Liver (tissue), 9 donors: ENCODE data around the gene MARK3. TPM values are rescaled to one million over a fixed set of nuclear protein-coding genes. Genes with fewer than 3 reads are reported as not detected.

Source experiments
- DNase-seq: peaks from one replicate; pipeline ENCODE4 v3.0.0-alpha.2; 2017; ENCODE audit warnings: low spot score
- H3K27ac ChIP-seq, 2 donors: one replicate each; pipeline ENCODE4 v1.7.0; 2013; ENCODE audit warnings: inconsistent platforms in 2 of 2, low read length in 2 of 2, control low read depth in 1 of 2, low read depth in 1 of 2, mild to moderate bottlenecking in 1 of 2
- H3K27me3 ChIP-seq, 4 donors: one replicate each; pipeline versions ENCODE4 v1.6.1 to v1.7.0; 2013; ENCODE audit warnings: low read length in 3 of 4, inconsistent platforms in 1 of 4, mild to moderate bottlenecking in 1 of 4, moderate library complexity in 1 of 4; ENCODE audit not compliant: control insufficient read depth in 4 of 4, insufficient read depth in 4 of 4
- H3K36me3 ChIP-seq, 4 donors: one replicate each; pipeline versions ENCODE4 v1.6.1 to v1.7.0; 2013; ENCODE audit warnings: low read length in 3 of 4, mild to moderate bottlenecking in 3 of 4, low read depth in 1 of 4, moderate library complexity in 1 of 4; ENCODE audit not compliant: control insufficient read depth in 4 of 4, insufficient read depth in 3 of 4
- H3K4me1 ChIP-seq, 4 donors: one replicate each; pipeline versions ENCODE4 v1.6.1 to v1.7.0; 2013; ENCODE audit warnings: low read length in 3 of 4, mild to moderate bottlenecking in 3 of 4, moderate library complexity in 1 of 4; ENCODE audit not compliant: control insufficient read depth in 4 of 4, insufficient read depth in 4 of 4
- H3K4me3 ChIP-seq, 3 donors: one replicate each; pipeline versions ENCODE4 v1.6.1 to v1.7.0; 2013; ENCODE audit warnings: low read length in 3 of 3, control low read depth in 1 of 3, low read depth in 1 of 3, mild to moderate bottlenecking in 1 of 3
- H3K9ac ChIP-seq, 2 donors: one replicate each; pipeline ENCODE4 v1.7.0; 2013; ENCODE audit warnings: low read length in 2 of 2, mild to moderate bottlenecking in 2 of 2, moderate library complexity in 2 of 2, control low read depth in 1 of 2, low read depth in 1 of 2
- H3K9me3 ChIP-seq, 4 donors: one replicate each; pipeline versions ENCODE4 v1.6.1 to v1.7.0; 2013; ENCODE audit warnings: low read length in 3 of 4; ENCODE audit not compliant: control insufficient read depth in 4 of 4
- EGR1 ChIP-seq, 2 donors: IDR thresholded peaks; 2 replicates each; pipeline ENCODE4 v1.6.1; 2016 to 2018; ENCODE audit warnings: antibody characterized with exemption in 2 of 2, low read depth in 2 of 2
- FOXA2 ChIP-seq: IDR thresholded peaks from 2 replicates; pipeline ENCODE4 v1.6.1; 2016; ENCODE audit warnings: antibody characterized with exemption
- GABPA ChIP-seq, 2 donors: IDR thresholded peaks in 1 of 2; conservative IDR thresholded peaks in 1 of 2; 2 replicates each; pipeline ENCODE4 v1.6.1; 2016; ENCODE audit warnings: antibody characterized with exemption in 2 of 2, mild to moderate bottlenecking in 1 of 2, moderate library complexity in 1 of 2
- HNF4G ChIP-seq: IDR thresholded peaks from 2 replicates; pipeline ENCODE4 v1.6.1; 2016; ENCODE audit warnings: antibody characterized with exemption
- JUND ChIP-seq, 2 donors: IDR thresholded peaks; 2 replicates each; pipeline ENCODE4 v1.6.1; 2016; ENCODE audit warnings: antibody characterized with exemption in 2 of 2
- NR2F2 ChIP-seq: IDR thresholded peaks from 2 replicates; pipeline ENCODE4 v1.6.1; 2016; ENCODE audit warnings: antibody characterized with exemption
- RAD21 ChIP-seq, 2 donors: IDR thresholded peaks; 2 replicates each; pipeline ENCODE4 v1.6.1; 2016; ENCODE audit warnings: antibody characterized with exemption in 2 of 2, mild to moderate bottlenecking in 2 of 2
- SP1 ChIP-seq: IDR thresholded peaks from 2 replicates; pipeline ENCODE4 v1.6.1; 2018; ENCODE audit warnings: antibody characterized with exemption, mild to moderate bottlenecking
- TAF1 ChIP-seq: conservative IDR thresholded peaks from 2 replicates; pipeline ENCODE4 v1.6.1; 2016; ENCODE audit warnings: antibody characterized with exemption, mild to moderate bottlenecking
- YY1 ChIP-seq: IDR thresholded peaks from 2 replicates; pipeline ENCODE4 v1.6.1; 2016; ENCODE audit warnings: antibody characterized with exemption, mild to moderate bottlenecking
- ZBTB33 ChIP-seq: IDR thresholded peaks from 2 replicates; pipeline ENCODE4 v1.6.1; 2016; ENCODE audit warnings: antibody characterized with exemption
- WGBS: extraction: QIAGEN DNeasy Blood & Tissue Kit; methylation state at CpG from one replicate; pipeline ENCODE4 v1.1.7; 2013; 5-methylcytosine and 5-hydroxymethylcytosine counted together
- polyA plus RNA-seq, 2 donors: library from polyadenylated mRNA; stranded (reverse) in 1 of 2; unstranded in 1 of 2; fragments of 200-250 nt in 1 of 2; fragments of >200 nt in 1 of 2; fragmentation: Nextera tagmentation in 1 of 2; extraction: Ambion mirVana in 1 of 2; gene quantifications; one replicate each; pipeline versions ENCODE4 v1.2.1 to v1.2.3, GENCODE V29; 2013 to 2015
- total RNA-seq, 2 donors: library from RNA; depleted of rRNA; stranded (reverse); fragments of >200 nt; gene quantifications; one replicate each; pipeline ENCODE4 v1.2.3, GENCODE V29; 2014
- TF ChIP-seq, protein P1 (sequence below): fragments of 150-350 bp; IDR thresholded peaks from 2 replicates; pipeline ENCODE4 v1.5.1; 2017; ENCODE audit warnings: improper control_type of control experiment, low read depth, low read length; ENCODE audit not compliant: missing input control
- TF ChIP-seq, protein P2 (sequence below): IDR thresholded peaks from 2 replicates; pipeline ENCODE4 v1.6.1; 2016; ENCODE audit warnings: antibody characterized with exemption
- donor health status: healthy.
- donor health status: healthy.
- donor health status: healthy.
- donor health status: healthy.
- donor health status: healthy.

The MARK3 gene
- total and polyA plus RNA-seq, 4 donors = 14.1 to 86.0 (median 33.0) TPM

GRCh38 chr14:103483600-103483999 lies 98.4 kb downstream of the MARK3 start:
- Histone ChIP-seq H3K36me3 (peaks cover 8 to 32% (median 24%) of the 10 kb centered on the region in 4 donors), H3K9ac (no peak overlapping the region), H3K27me3 (no peaks in the 10 kb centered on the region), H3K9me3 (no peaks in the 10 kb centered on the region), H3K4me3 (no peak overlapping the region), H3K27ac (no peak overlapping the region), H3K4me1 (peaks cover 0 to 4% (median 2%) of the 10 kb centered on the region in 4 donors)
- no peak for TF ChIP-seq NR2F2
- TF ChIP-seq, protein P1, sequence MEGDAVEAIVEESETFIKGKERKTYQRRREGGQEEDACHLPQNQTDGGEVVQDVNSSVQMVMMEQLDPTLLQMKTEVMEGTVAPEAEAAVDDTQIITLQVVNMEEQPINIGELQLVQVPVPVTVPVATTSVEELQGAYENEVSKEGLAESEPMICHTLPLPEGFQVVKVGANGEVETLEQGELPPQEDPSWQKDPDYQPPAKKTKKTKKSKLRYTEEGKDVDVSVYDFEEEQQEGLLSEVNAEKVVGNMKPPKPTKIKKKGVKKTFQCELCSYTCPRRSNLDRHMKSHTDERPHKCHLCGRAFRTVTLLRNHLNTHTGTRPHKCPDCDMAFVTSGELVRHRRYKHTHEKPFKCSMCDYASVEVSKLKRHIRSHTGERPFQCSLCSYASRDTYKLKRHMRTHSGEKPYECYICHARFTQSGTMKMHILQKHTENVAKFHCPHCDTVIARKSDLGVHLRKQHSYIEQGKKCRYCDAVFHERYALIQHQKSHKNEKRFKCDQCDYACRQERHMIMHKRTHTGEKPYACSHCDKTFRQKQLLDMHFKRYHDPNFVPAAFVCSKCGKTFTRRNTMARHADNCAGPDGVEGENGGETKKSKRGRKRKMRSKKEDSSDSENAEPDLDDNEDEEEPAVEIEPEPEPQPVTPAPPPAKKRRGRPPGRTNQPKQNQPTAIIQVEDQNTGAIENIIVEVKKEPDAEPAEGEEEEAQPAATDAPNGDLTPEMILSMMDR = no peak
- no peak for TF ChIP-seq ZBTB33
- TF ChIP-seq RAD21 (IDR thresholded peaks at IDR 0.05) = no peak
- no peak for TF ChIP-seq GABPA (IDR thresholded peaks at IDR 0.05 in 1 of 2, conservative IDR thresholded peaks at IDR 0.05 in 1 of 2)
- no peak for TF ChIP-seq YY1
- TF ChIP-seq JUND (IDR thresholded peaks at IDR 0.05) = no peak
- no peak for TF ChIP-seq EGR1 (IDR thresholded peaks at IDR 0.05; ENCODE audit: low read depth in 2 of 2)
- TF ChIP-seq FOXA2 = no peak
- TF ChIP-seq HNF4G = no peak
- no peak for TF ChIP-seq TAF1
- no peak for TF ChIP-seq SP1
- no peak for DNase-seq
- WGBS = 81% methylated on average over 5 of the region's 5 CpGs

- no peak overlapping the region for H3K4me3 ChIP-seq
- H3K4me1 ChIP-seq = peaks cover 0 to 4% (median 2%) of the 10 kb centered on the region in 4 donors
- H3K36me3 ChIP-seq = peaks cover 7 to 32% (median 23%) of the 10 kb centered on the region in 4 donors
- DNase-seq = no peak
- no peak overlapping the region for H3K27ac ChIP-seq
- TF ChIP-seq EGR1 (IDR thresholded peaks at IDR 0.05; ENCODE audit: low read depth in 2 of 2) (no peak), TAF1 (no peak), SP1 (no peak), ZBTB33 (no peak), YY1 (no peak)
- TF ChIP-seq, protein P2, sequence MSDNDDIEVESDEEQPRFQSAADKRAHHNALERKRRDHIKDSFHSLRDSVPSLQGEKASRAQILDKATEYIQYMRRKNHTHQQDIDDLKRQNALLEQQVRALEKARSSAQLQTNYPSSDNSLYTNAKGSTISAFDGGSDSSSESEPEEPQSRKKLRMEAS = no peak
- no peaks in the 10 kb centered on the region for H3K9me3 ChIP-seq
- H3K27me3 ChIP-seq = no peaks in the 10 kb centered on the region
- 80% methylated on average over 2 of the region's 2 CpGs for WGBS
- no peak overlapping the region for H3K9ac ChIP-seq
These were observed 100.3 kb downstream of the MARK3 start for GRCh38 chr14:103485504-103485903.
